CD14-positive monocyte (primary cell): ENCODE results near the gene KANSL3. TPM values are rescaled to one million over a fixed set of nuclear protein-coding genes. Genes with fewer than 3 reads are reported as not detected.

Experiments used
- DNase-seq, 3 donors: peaks; one replicate each; pipeline ENCODE4 v3.0.0-alpha.2; 2011 to 2022
- H2AFZ ChIP-seq: 2 replicates; pipeline ENCODE4 v1.6.0; 2012; ENCODE audit warnings: mild to moderate bottlenecking, low read depth, low read length, inconsistent platforms; ENCODE audit not compliant: insufficient read depth, poor library complexity, severe bottlenecking
- H3K27ac ChIP-seq, 2 donors: 1 replicate in 1 of 2; 2 replicates in 1 of 2; pipeline ENCODE4 v1.5.1; 2012 to 2013; ENCODE audit warnings: low read length in 2 of 2, control low read depth in 1 of 2, inconsistent platforms in 1 of 2, low read depth in 1 of 2, mild to moderate bottlenecking in 1 of 2
- H3K27me3 ChIP-seq, 2 donors: one replicate each; pipeline versions ENCODE4 v1.6.0 to v1.6.1; 2011 to 2013; ENCODE audit warnings: low read length in 2 of 2; ENCODE audit not compliant: control insufficient read depth in 2 of 2, insufficient read depth in 2 of 2
- H3K36me3 ChIP-seq, 2 donors: replicated peaks in 1 of 2; 1 replicate in 1 of 2; 2 replicates in 1 of 2; pipeline versions ENCODE4 v1.5.1 to v1.6.1; 2012 to 2013; ENCODE audit warnings: low read length in 2 of 2, control low read depth in 1 of 2, inconsistent platforms in 1 of 2, mild to moderate bottlenecking in 1 of 2; ENCODE audit not compliant: insufficient read depth in 2 of 2, control insufficient read depth in 1 of 2
- H3K4me1 ChIP-seq, 2 donors: 1 replicate in 1 of 2; 2 replicates in 1 of 2; pipeline versions ENCODE4 v1.5.1 to v1.6.1; 2012 to 2013; ENCODE audit warnings: low read length in 2 of 2, control low read depth in 1 of 2, inconsistent platforms in 1 of 2, mild to moderate bottlenecking in 1 of 2, moderate library complexity in 1 of 2; ENCODE audit not compliant: insufficient read depth in 2 of 2, control insufficient read depth in 1 of 2
- H3K4me2 ChIP-seq: replicated peaks from 2 replicates; pipeline ENCODE3; 2012; ENCODE audit warnings: low read length, moderate library complexity, mild to moderate bottlenecking; ENCODE audit not compliant: poor library complexity, severe bottlenecking; ENCODE audit errors: extremely low read depth
- H3K4me3 ChIP-seq, 3 experiments: fragments of 200-600 bp in 1 of 3; sonication (generic) in 1 of 3; replicated peaks in 1 of 3; 1 replicate in 2 of 3; 2 replicates in 1 of 3; pipeline ENCODE4 v1.5.1; 2011 to 2013; ENCODE audit warnings: low read length in 3 of 3, mild to moderate bottlenecking in 3 of 3, control low read depth in 2 of 3, low read depth in 2 of 3, inconsistent platforms in 1 of 3, moderate library complexity in 1 of 3
- H3K79me2 ChIP-seq: 2 replicates; pipeline ENCODE4 v1.6.0; 2012; ENCODE audit warnings: mild to moderate bottlenecking, control low read depth, inconsistent platforms, low read length, moderate library complexity; ENCODE audit not compliant: insufficient read depth
- H3K9ac ChIP-seq: 2 replicates; pipeline ENCODE4 v1.6.0; 2017; ENCODE audit warnings: low read length, mild to moderate bottlenecking; ENCODE audit not compliant: insufficient read depth, poor library complexity, severe bottlenecking
- H3K9me3 ChIP-seq, 2 donors: replicated peaks in 1 of 2; 1 replicate in 1 of 2; 2 replicates in 1 of 2; pipeline versions ENCODE4 v1.5.1 to v1.6.1; 2012 to 2013; ENCODE audit warnings: low read length in 2 of 2, control low read depth in 1 of 2; ENCODE audit not compliant: control insufficient read depth in 1 of 2, insufficient read depth in 1 of 2
- H4K20me1 ChIP-seq: 2 replicates; pipeline ENCODE4 v1.6.0; 2012; ENCODE audit warnings: mild to moderate bottlenecking, low read length, control low read depth, moderate library complexity; ENCODE audit not compliant: insufficient read depth
- H3K27ac Mint-ChIP-seq, 7 donors: one replicate each; pipeline ENCODE4 v1.8.0; 2020; ENCODE audit warnings: mild to moderate bottlenecking in 7 of 7, mixed read lengths in 7 of 7, moderate library complexity in 6 of 7, inconsistent platforms in 2 of 7
- H3K27me3 Mint-ChIP-seq, 3 donors: one replicate each; pipeline ENCODE4 v1.8.0; 2021 to 2022; ENCODE audit warnings: low read depth in 3 of 3, mild to moderate bottlenecking in 3 of 3, mixed read lengths in 3 of 3, moderate library complexity in 3 of 3, inconsistent platforms in 1 of 3
- H3K36me3 Mint-ChIP-seq, 2 donors: one replicate each; pipeline ENCODE4 v1.8.0; 2020; ENCODE audit warnings: mixed read lengths in 2 of 2, inconsistent platforms in 1 of 2, mild to moderate bottlenecking in 1 of 2
- H3K4me1 Mint-ChIP-seq: one replicate; pipeline ENCODE4 v1.8.0; 2020; ENCODE audit warnings: mild to moderate bottlenecking, mixed read lengths
- H3K4me3 Mint-ChIP-seq, 2 donors: one replicate each; pipeline ENCODE4 v1.8.0; 2020; ENCODE audit warnings: mild to moderate bottlenecking in 2 of 2, mixed read lengths in 2 of 2, moderate library complexity in 1 of 2
- H3K9me3 Mint-ChIP-seq, 7 donors: one replicate each; pipeline ENCODE4 v1.8.0; 2020 to 2022; ENCODE audit warnings: mixed read lengths in 7 of 7, mild to moderate bottlenecking in 6 of 7, moderate library complexity in 6 of 7, inconsistent platforms in 2 of 7
- WGBS: methylation state at CpG from one replicate; pipeline ENCODE4 v1.1.5; 2013; ENCODE audit warnings: missing lambda C conversion rate; ENCODE audit not compliant: insufficient coverage; 5-methylcytosine and 5-hydroxymethylcytosine counted together
- intact Hi-C, 2 donors: fragments of 100-400 bp; cut with micrococcal nuclease; formaldehyde crosslinking; loops; one replicate each; pipeline versions ENCODE4 v1.15.0 to v1.15.1; 2023
- polyA plus RNA-seq, 3 donors: library from polyadenylated mRNA; depleted of rRNA in 1 of 3; unstranded in 2 of 3; stranded (reverse) in 1 of 3; fragments of 300-500 nt in 2 of 3; fragments of >200 nt in 1 of 3; fragmentation: Illumina TruSeq in 2 of 3; gene quantifications; 1 replicate in 2 of 3; 2 replicates in 1 of 3; pipeline ENCODE4 v1.2.3, GENCODE V29; 2012 to 2021
- TF ChIP-seq, protein P1 (sequence below): fragments of 200-600 bp; IDR thresholded peaks from one replicate; pipeline ENCODE4 v1.8.0; 2022; ENCODE audit warnings: antibody characterized with exemption, mild to moderate bottlenecking

Gene KANSL3
- polyA plus RNA-seq, 3 donors, result 2.5 to 25.3 (median 7.2) TPM

- H3K4me3 Mint-ChIP-seq, result no peak overlapping the region
Observed at GRCh38 chr2:96565111-96565510, 73.0 kb downstream of the KANSL3 start.

DNA sequence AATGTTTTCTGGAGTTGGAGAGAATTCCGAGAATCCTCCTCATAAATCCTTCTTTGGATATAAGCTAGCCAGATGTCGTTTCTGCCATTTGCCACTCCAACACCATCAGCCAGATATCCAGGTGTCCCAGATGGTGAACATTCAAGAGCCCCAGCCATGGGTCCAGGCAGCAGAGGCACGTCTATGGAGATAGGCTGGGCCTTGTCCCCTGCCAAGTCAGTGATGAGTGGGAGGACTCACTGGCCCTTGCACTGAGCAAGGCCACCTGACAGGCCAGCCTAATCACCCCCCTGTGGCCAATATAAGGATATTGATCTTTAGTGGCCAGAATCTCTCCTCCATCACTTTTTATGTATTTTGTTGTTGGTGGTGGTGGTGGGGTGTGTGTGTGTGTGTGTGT, 73.5 kb downstream of the KANSL3 start:
- no peaks in the 10 kb centered on the region for H3K36me3 Mint-ChIP-seq
- TF ChIP-seq, protein P1, sequence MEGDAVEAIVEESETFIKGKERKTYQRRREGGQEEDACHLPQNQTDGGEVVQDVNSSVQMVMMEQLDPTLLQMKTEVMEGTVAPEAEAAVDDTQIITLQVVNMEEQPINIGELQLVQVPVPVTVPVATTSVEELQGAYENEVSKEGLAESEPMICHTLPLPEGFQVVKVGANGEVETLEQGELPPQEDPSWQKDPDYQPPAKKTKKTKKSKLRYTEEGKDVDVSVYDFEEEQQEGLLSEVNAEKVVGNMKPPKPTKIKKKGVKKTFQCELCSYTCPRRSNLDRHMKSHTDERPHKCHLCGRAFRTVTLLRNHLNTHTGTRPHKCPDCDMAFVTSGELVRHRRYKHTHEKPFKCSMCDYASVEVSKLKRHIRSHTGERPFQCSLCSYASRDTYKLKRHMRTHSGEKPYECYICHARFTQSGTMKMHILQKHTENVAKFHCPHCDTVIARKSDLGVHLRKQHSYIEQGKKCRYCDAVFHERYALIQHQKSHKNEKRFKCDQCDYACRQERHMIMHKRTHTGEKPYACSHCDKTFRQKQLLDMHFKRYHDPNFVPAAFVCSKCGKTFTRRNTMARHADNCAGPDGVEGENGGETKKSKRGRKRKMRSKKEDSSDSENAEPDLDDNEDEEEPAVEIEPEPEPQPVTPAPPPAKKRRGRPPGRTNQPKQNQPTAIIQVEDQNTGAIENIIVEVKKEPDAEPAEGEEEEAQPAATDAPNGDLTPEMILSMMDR, result no peak
- Histone ChIP-seq H3K4me3 (no peak overlapping the region), H3K4me2 (no peak overlapping the region), H3K27me3 (no peaks in the 10 kb centered on the region), H4K20me1 (no peaks in the 10 kb centered on the region), H3K79me2 (no peaks in the 10 kb centered on the region), H3K9ac (no peak overlapping the region), H3K4me1 (no peaks in the 10 kb centered on the region), H2AFZ (no peak overlapping the region), H3K36me3 (no peaks in the 10 kb centered on the region), H3K9me3 (no peaks in the 10 kb centered on the region), H3K27ac (no peak overlapping the region)
- H3K4me3 Mint-ChIP-seq, result no peak overlapping the region
- intact Hi-C loops, result no loop called here
- H3K9me3 Mint-ChIP-seq, result no peaks in the 10 kb centered on the region
- no peaks in the 10 kb centered on the region for H3K4me1 Mint-ChIP-seq
- WGBS, result no CpG with 5 or more reads among the region's 3 CpGs
- no peak overlapping the region for H3K27ac Mint-ChIP-seq
- no peak for DNase-seq
- H3K27me3 Mint-ChIP-seq, result peaks cover 0 to 2% (median 1%) of the 10 kb centered on the region in 3 donors

More at GRCh38 chr2:96565111-96565510, 73.0 kb downstream of the KANSL3 start:
- no peaks in the 10 kb centered on the region for H3K36me3 Mint-ChIP-seq
- no peaks in the 10 kb centered on the region for H3K4me1 ChIP-seq
- no peak overlapping the region for H3K27ac Mint-ChIP-seq
- no peaks in the 10 kb centered on the region for H3K79me2 ChIP-seq
- TF ChIP-seq, protein P1, result no peak
- WGBS, result 94% methylated on average over 5 of the region's 5 CpGs
- no peaks in the 10 kb centered on the region for H4K20me1 ChIP-seq
- H3K27me3 Mint-ChIP-seq, result peaks cover 0 to 2% (median 1%) of the 10 kb centered on the region in 3 donors
- no peak overlapping the region for H2AFZ ChIP-seq
- no peak for DNase-seq
- H3K27ac ChIP-seq, result no peak overlapping the region
- H3K4me2 ChIP-seq, result no peak overlapping the region
- no peaks in the 10 kb centered on the region for H3K9me3 ChIP-seq
- no peaks in the 10 kb centered on the region for H3K27me3 ChIP-seq
- no peaks in the 10 kb centered on the region for H3K9me3 Mint-ChIP-seq
- H3K9ac ChIP-seq, result no peak overlapping the region
- no peaks in the 10 kb centered on the region for H3K4me1 Mint-ChIP-seq
- H3K4me3 ChIP-seq, result no peak overlapping the region
- no peaks in the 10 kb centered on the region for H3K36me3 ChIP-seq
- intact Hi-C loops, result no loop called here
